GM21528 (cell line): ENCODE measurements around the gene EFL1.
"Not testable (repeated sequence)": the region's sequence is repeated elsewhere in the genome, so short reads cannot be mapped to it uniquely, and the experiment has no call there.

Experiments used
- ATAC-seq: cut with Tn5 transposase; IDR thresholded peaks from one replicate; pipeline ENCODE4 v1.9.1; 2021; ENCODE audit warnings: mild to moderate bottlenecking, moderate library complexity; ENCODE audit not compliant: unreplicated experiment, low FRiP score

Gene EFL1

DNA sequence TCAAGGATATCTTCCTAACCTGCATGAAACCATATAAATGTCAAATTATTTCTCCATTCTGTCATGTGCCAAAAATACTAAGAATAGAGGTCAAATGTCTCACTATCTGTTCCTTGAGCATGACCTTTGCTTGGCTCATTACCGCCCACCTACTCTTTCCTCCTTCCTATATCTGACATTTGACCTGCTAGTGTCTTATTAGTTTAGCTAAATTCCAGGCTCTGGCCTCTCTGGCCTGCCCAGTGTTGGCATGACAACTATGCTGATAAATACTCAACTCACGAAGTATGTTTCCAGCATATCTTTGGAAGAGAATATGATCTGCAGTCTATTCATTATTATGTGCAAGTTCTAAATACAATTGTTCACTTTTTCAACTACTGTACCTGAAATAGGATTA, 58.0 kb downstream of the EFL1 start:
- ATAC-seq: not testable (repeated sequence)

- ATAC-seq: peak; percentile 94
Measured at GRCh38 chr15:82197733-82198594, 64.6 kb downstream of the EFL1 start.

GRCh38 chr15:82196353-82196752, 66.2 kb downstream of the EFL1 start:
- no peak for ATAC-seq

- ATAC-seq: not testable (repeated sequence)
Measured at GRCh38 chr15:82195818-82196217, 66.7 kb downstream of the EFL1 start.

- not testable (repeated sequence) for ATAC-seq
Measured at GRCh38 chr15:82194488-82194887, 68.0 kb downstream of the EFL1 start.

- ATAC-seq: not testable (repeated sequence)
Measured at GRCh38 chr15:82193435-82193834, 69.1 kb downstream of the EFL1 start.

GRCh38 chr15:82192394-82192793, 70.1 kb downstream of the EFL1 start:
- not testable (repeated sequence) for ATAC-seq

GRCh38 chr15:82186719-82187406, 75.7 kb downstream of the EFL1 start:
- ATAC-seq: peak; percentile 81

DNA sequence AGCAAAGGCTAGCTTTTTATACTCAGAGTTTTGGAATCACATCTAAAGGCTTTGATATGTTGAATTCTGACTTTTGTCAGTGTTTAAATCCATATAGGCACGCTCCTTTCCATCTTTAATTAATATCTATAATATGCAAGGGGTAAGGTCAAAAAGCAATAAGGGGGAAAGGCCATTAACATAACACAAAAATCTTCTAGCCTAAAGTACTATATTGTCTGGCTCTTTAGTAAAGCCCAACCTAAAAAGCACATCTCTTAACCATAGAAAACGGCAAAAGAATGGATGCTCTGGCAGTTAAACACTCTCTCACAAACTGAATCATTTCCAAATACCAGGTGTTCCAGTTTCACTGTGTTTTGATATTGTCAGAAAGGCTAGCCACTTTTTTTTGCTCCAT, 76.4 kb downstream of the EFL1 start:
- no peak for ATAC-seq

- no peak for ATAC-seq
Measured at GRCh38 chr15:82184776-82185175, 77.8 kb downstream of the EFL1 start.

DNA sequence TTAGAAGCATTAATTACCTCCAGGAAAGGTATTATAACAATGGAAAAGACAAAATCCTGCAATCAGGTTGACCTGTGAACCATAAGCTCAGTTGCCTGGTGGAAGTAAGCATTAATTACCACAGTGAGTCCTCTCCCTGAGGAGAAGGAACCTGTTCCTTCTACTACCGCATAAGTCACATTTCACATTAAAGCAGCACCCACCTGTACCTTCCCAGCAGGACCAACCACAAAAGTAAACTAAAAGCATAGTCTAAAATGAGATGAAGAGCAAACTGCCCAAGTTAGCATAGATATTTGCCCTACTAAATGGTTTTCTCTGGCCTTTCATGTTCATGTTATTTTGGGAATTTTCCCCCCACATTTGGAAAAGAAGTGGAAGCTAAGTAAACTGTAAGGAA, 78.2 kb downstream of the EFL1 start:
- ATAC-seq: no peak

- no peak for ATAC-seq
Measured at GRCh38 chr15:82183121-82184031, 79.2 kb downstream of the EFL1 start.

GRCh38 chr15:82181371-82181770, 81.2 kb downstream of the EFL1 start:
- ATAC-seq: no peak

- no peak for ATAC-seq
Measured at GRCh38 chr15:82178061-82178460, 84.5 kb downstream of the EFL1 start.

DNA sequence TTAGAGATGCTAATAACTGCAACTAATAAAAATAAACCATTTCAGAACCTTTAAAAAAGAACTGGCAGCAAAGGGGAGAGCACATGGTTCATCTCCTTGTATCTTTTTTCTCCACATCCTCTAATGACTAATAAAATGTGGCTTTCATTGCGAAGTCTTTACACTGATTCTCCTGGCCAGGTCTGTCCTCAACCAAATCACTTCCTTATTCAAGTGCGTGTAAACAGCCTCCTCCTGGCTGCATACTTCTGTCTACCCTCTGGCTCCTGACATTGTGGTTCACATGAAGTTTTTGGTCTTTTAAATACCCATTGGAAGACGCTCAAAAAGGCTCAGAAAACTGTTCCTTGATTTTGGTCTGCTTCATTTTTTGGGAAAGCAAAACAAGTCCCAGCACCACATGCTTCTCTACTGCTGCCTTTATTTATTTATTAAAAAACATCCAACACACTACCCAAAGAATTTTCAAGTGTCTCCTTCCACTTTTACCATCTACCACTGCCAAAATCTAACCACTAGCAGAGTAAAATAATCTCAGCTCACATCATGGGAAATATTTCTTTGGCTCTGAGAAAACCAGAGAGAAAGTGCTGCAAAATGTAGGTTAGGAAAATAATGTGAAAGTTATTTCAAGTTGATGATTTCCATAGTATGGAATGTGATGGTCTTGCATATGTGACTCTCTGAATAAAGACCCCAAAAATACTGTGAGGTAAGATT, 85.1 kb downstream of the EFL1 start:
- no peak for ATAC-seq

DNA sequence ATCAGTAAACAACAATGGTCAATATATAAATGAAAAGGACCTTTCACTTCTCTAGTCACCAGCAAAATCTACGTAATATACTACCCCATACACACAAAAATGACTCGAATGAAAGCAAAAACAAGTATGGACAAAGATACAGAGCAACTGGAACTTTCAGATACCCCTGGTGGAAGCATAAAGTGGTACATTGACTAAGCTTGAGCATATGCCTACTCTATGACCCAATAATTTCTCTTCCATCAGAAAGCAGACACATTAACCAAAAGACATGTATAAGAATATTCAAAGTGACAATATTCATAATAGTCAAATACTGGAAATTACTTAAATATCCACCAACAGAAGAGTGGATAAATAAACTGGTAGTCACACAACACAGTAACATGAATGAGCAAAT, 86.0 kb downstream of the EFL1 start:
- ATAC-seq: no peak

DNA sequence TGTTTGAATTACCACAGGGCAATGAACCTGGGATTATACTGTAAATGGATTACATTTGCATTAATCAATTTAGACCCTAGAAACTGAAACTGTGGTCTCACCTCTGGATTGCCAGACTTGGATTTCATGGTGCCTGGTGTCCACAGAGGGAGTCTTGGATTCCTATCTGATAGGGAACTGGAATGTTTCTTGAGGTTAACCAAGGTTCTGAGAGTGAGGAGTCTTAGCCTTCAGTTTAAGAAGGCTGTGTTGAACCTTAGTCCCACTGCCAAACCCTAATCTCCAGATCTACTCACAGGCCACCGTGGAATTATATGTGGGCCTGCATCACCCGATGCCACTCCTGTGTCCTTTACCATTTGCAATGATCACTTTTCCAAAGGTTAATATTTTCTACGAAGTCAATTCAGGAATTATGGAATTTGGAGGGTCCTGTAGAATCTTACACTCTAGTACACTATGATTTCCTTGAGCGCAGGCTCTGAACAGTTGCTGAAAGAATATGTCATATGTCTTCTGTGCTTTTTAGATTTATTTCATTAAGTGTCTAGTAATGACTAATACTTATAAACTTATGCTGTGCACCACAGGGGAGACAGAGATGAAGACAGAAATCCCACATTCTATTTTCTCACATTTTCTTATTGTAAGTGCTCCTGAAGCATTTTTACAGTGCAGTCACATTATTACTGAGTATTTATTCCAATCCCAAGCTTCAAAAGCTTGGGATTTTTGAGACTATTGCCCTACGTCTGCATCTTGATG, 87.9 kb downstream of the EFL1 start:
- ATAC-seq: no peak

DNA sequence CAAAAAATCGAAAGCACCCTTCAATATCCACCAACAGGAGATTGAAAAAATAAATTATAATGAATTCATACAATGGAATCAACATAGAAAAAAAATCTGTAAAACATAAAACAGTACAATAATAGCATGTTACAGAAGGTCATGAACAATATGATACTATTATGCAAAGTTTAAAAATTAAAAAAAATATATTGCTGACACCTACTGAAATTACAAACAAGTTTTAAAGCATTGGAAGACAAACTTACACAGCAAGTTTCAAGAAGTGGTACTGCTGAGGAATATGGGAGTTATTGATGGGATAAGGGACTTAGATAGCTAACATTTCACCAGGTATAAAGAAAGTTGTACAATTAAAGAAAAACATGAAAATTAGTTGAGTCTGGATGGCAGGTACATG, 89.4 kb downstream of the EFL1 start:
- no peak for ATAC-seq

DNA sequence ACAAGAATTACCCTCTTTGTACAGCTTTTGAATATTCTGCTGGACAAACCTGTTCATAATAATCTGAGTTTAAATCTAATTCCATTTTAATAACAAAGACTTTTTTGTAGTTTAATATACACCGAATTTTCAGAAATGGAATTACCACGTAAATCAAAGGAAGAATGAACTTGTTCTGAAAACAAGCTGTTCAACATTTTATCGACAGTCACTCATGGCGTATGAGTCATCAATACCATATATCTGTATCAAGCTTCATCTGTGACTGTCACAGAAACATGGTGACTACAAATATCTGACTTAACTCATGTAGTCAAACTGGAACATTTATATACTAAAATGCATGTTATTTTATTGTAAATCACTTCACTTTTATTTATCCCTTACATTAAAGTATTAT, 90.0 kb downstream of the EFL1 start:
- no peak for ATAC-seq
